Measurements from ENCODE around the gene C11orf68.

- TF ChIP-seq CTCF (IDR thresholded peaks at IDR 0.05; ENCODE audit: low read length) (no peak), EZH2 (IDR thresholded peaks at IDR 0.05; ENCODE audit: borderline replicate concordance, low read length) (no peak)
These were observed 46.0 kb upstream of the C11orf68 start for GRCh38 chr11:65964906-65965305.

All from OCI-LY1 (cell line).